ENCODE results near the gene NTN1.

NTN1 gene

DNA sequence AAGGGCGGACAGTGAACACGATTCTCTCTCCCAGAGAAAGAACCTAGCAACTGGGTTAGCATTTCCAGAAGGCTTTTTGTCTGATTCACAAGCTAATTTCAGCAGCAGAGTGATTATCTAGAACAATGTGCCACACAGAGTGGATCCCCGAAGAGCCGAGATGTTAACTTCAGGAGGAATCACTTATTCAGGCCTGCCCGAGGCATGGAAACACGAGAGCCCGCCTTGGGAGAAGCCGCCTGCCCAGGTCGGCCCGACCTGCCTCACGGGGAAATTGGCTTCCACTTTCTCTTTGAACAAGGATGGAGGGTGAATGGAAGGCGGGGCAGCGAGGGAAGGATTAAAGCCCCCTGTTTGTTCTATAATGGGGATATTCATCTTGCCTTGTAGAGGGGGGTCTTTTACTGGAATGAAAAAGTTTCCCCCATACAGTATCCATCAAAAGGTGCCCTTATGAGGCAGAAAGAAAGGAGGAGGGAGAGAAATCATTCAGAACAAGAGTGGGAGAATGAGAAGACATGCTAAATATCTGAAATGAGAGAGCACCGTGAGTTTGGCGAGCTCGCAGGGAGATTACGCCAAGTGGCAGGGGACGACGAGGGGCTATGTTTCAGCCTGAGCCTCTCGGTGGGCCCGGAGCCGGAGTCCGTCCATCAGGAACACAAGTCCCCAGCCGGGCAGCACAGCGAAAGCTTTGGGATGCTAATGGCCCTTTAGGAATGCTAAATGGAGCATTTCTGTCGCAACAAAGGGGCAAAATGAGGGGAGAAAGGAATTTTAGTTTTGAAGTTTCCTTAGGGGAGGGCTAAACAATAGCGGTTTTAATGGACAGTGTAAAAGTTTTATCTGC lies 33.0 kb downstream of the NTN1 start:
- H3K4me3 ChIP-seq (ENCODE audit: low read depth, low read length) = no peak overlapping the region
- TF ChIP-seq, protein P1, sequence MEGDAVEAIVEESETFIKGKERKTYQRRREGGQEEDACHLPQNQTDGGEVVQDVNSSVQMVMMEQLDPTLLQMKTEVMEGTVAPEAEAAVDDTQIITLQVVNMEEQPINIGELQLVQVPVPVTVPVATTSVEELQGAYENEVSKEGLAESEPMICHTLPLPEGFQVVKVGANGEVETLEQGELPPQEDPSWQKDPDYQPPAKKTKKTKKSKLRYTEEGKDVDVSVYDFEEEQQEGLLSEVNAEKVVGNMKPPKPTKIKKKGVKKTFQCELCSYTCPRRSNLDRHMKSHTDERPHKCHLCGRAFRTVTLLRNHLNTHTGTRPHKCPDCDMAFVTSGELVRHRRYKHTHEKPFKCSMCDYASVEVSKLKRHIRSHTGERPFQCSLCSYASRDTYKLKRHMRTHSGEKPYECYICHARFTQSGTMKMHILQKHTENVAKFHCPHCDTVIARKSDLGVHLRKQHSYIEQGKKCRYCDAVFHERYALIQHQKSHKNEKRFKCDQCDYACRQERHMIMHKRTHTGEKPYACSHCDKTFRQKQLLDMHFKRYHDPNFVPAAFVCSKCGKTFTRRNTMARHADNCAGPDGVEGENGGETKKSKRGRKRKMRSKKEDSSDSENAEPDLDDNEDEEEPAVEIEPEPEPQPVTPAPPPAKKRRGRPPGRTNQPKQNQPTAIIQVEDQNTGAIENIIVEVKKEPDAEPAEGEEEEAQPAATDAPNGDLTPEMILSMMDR (IDR thresholded peaks at IDR 0.05; ENCODE audit: borderline replicate concordance, insufficient read depth, low read depth, low read length) = no peak

DNA sequence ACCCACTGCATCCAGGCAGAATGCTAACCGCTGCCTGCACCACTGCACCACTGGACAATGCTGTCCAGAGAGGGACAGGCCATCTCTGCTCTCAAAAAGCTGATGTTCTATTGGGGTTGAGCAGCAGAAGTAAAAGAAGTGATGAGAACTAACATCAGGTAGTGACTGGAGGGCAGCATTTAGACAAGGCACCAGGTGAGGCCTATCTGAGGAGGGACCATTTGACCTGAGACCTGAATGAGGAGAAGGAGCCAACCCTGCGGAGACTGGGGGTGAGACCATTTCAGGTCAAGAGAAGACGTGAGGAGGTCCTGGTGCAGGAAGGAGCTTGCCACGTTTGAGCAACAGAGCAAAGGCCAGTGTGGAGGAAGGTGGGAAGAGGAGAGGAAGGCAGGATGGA lies 34.0 kb downstream of the NTN1 start:
- no peak overlapping the region for H3K4me3 ChIP-seq (ENCODE audit: low read depth, low read length)
- TF ChIP-seq, protein P1 (IDR thresholded peaks at IDR 0.05; ENCODE audit: borderline replicate concordance, insufficient read depth, low read depth, low read length) = no peak

DNA sequence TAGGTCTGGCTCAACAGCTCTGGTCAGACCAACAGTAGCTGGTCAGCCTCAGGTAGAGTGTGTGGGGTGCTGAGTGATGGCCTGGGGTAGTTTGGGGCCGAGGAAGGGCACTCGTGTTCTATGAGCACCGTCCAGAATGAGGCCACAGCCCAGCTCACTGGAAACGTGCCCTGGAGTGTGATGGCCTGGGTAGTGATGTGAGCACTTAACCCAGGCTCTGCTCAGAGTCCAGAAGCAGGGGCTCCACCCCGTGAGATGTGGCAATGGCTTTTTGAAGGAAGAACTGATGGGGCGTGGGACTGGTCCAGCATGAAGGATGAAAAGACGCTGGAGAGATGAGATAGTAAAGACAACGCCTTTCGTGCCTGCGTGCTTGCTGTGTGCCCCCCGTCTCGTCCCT lies 35.3 kb downstream of the NTN1 start:
- TF ChIP-seq, protein P1 (IDR thresholded peaks at IDR 0.05; ENCODE audit: borderline replicate concordance, insufficient read depth, low read depth, low read length) = no peak
- H3K4me3 ChIP-seq (ENCODE audit: low read depth, low read length) = no peak overlapping the region

DNA sequence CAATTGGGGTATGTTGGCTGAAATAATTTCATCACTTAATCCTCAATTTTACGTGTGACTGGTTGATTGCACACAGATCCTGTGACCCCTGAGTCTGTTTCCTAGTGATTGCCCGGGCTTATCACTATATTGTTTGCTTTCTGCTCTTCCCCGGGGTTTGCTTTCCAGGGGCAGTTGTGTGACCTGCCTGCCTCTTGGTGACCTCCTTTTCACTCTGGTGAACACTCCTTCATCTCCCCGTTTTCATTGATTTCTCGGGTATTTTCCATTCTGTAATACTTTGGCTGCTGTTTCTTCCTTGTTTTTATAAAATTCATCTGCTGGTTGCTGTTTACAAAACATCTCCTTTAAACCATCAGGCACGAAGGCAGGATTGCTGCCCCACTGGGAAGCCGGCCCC lies 36.0 kb downstream of the NTN1 start:
- TF ChIP-seq, protein P1 (IDR thresholded peaks at IDR 0.05; ENCODE audit: borderline replicate concordance, insufficient read depth, low read depth, low read length) = no peak
- H3K4me3 ChIP-seq (ENCODE audit: low read depth, low read length) = no peak overlapping the region

DNA sequence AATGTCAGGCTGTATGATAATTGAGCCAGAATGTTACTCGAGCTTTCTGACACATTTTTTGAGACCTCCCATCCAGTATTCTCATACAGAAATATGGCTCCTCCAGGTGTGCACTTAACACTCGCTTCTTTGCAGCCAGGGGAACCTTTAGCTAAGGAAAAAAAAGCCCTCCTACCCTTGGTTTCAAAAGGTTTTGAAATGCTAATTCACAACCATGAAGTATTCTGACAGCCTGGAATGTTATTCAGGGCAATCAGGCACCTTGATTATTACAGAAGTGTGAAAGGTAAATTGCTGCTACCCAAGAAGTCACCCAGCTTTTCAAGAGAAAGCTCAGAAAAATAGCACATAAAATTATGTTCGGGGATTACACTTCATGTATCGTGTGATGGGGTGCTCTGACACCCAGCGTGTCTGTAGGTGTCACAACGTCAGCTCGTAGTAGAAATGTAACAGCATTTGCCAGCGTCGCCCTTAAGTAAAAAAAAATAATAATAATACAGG lies 41.1 kb downstream of the NTN1 start:
- no peak overlapping the region for H3K4me3 ChIP-seq (ENCODE audit: low read depth, low read length)
- TF ChIP-seq, protein P1 (IDR thresholded peaks at IDR 0.05; ENCODE audit: borderline replicate concordance, insufficient read depth, low read depth, low read length) = no peak

DNA sequence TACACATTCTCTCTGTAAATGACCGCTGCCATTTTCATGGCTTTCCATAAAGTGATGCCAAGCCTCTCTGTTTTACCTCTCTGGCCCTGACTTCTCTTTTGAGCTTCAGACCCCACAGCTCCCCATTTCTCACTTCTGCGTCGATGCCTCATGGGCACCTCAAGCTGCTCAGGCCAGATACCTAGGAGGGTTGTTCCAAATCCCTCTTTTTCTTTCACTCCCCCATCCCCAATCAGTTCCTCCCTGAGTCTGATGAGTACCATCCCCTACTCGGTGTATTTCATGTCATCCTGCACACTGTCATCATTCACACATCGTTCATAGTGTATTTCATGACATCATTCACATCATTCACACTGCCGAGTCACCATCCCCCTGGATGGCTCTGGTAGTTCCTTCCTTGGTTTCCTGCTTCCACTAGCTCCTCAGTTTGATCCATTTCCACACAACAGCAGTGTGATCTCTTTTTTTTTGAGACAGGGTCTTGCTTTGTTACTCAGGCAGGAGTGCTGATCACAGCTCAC lies 43.1 kb downstream of the NTN1 start:
- TF ChIP-seq, protein P1 (IDR thresholded peaks at IDR 0.05; ENCODE audit: borderline replicate concordance, insufficient read depth, low read depth, low read length) = no peak
- no peak overlapping the region for H3K4me3 ChIP-seq (ENCODE audit: low read depth, low read length)

DNA sequence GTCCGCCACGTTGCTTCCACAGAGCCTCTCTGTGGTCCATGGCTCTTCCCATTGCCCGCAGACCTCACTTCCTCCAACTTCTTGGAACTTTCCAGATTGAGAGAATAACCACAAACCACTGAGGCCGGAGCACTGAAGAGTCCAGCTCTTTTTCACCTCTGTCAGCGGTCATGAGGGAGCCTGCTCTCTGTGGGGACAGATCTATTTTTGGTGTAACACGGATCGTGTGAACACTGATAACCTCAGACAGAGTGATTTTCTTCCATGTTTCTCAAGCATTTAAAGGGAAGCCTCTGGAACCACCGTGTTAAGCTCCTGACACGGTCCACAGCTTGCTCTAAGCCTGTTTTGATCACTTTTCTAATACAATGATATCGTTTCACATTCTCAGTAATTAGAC lies 49.7 kb downstream of the NTN1 start:
- TF ChIP-seq, protein P1 (IDR thresholded peaks at IDR 0.05; ENCODE audit: borderline replicate concordance, insufficient read depth, low read depth, low read length) = no peak
- no peak overlapping the region for H3K4me3 ChIP-seq (ENCODE audit: low read depth, low read length)

All from GM12875 (cell line).